ENCODE data around the gene TEX2.
A peak's percentile ranks its signal among the peaks of the same experiment; 100 is the strongest.

Gene TEX2

DNA sequence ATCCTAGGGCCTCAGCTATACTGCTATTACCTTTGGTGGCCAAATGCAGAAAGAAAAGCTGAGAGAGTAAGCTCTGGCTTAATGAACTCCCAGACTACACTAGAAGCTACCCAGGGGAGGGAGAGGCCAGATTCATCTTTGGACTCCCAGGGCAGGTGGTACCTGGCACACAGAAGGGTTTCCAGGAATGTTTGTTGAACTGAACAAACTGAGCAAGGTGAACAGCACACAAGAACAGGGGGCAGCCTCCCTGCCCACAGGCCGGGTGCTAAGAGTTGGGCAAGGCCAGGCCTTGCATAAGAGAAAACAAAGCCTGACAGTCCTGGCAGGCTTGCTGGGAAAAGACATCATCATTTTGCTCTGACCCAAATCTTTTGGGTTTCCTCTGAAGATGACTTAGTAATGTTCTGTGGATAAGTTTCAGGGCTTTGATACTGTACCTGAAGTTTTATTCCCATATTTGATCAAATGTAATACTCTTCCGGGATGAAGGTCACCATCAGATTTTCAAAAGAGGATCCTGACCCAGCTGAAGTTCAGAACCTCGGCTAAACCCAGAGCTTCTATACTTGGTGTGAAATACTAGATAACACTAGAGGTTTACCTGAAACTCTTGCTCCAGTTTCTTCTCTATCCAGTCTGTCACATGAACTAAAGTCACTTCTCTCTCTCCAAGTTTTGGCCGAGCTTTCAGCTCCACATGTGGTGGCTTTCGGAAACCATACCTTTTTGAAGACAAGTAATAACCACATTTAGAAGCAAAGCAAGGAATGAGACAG lies 112.6 kb downstream of the TEX2 start:
- H3K14ac ChIP-seq (ENCODE audit: low read length), result no peak overlapping the region
- DNase-seq (ENCODE audit: low spot score), result no peak
- WGBS, 2 donors (ENCODE audit: extremely low coverage in 2 of 2, insufficient read length in 2 of 2, insufficient replicate concordance in 1 of 2), result no CpG with 5 or more reads among the region's 5 CpGs
- H3K79me1 ChIP-seq (ENCODE audit: low read depth, low read length), result no peaks in the 10 kb centered on the region
- no peak overlapping the region for H4K8ac ChIP-seq (ENCODE audit: low read depth, low read length)
- no peak overlapping the region for H2BK120ac ChIP-seq (ENCODE audit: low read depth, low read length)
- no peaks in the 10 kb centered on the region for H3K9me3 ChIP-seq (replicated peaks in 1 of 2; ENCODE audit: control insufficient read depth in 2 of 2, insufficient read depth in 1 of 2, low read depth in 1 of 2, low read length in 2 of 2)
- no peak overlapping the region for H3K4ac ChIP-seq (ENCODE audit: low read length)
- no peak overlapping the region for H3K27ac ChIP-seq (replicated peaks; ENCODE audit: low read length)
- H3K18ac ChIP-seq (ENCODE audit: low read length), result no peak overlapping the region
- H3K4me3 ChIP-seq (ENCODE audit: low read length in 2 of 2), result no peak overlapping the region
- no peak overlapping the region for H3K23ac ChIP-seq (ENCODE audit: low read depth, low read length, poor library complexity)
- H4K91ac ChIP-seq (ENCODE audit: low read depth, low read length, poor library complexity), result no peak overlapping the region
- no peaks in the 10 kb centered on the region for H3K27me3 ChIP-seq (ENCODE audit: control insufficient read depth in 3 of 3, insufficient read depth in 3 of 3, low read depth in 1 of 3, low read length in 3 of 3)
- H3K9ac ChIP-seq (ENCODE audit: low read depth, low read length, poor library complexity), result no peak overlapping the region
- no peak overlapping the region for H2BK12ac ChIP-seq (ENCODE audit: low read length)
- H3K4me1 ChIP-seq (ENCODE audit: control insufficient read depth in 2 of 2, insufficient read depth in 1 of 2, low read depth in 1 of 2, low read length in 2 of 2), result peaks cover 0 to 2% of the 10 kb centered on the region in 2 donors
- no peak overlapping the region for H2AFZ ChIP-seq (ENCODE audit: low read length)
- H3K4me2 ChIP-seq (ENCODE audit: insufficient read depth, low read length, poor library complexity, severe bottlenecking), result no peak overlapping the region
- H2BK15ac ChIP-seq (ENCODE audit: low read length), result no peak overlapping the region
- H2BK5ac ChIP-seq (ENCODE audit: low read length), result no peak overlapping the region
- H2AK5ac ChIP-seq (ENCODE audit: low read depth, low read length), result no peak overlapping the region
- peaks cover 2 to 64% of the 10 kb centered on the region in 2 donors for H3K36me3 ChIP-seq (replicated peaks in 1 of 2; ENCODE audit: control insufficient read depth in 2 of 2, insufficient read depth in 2 of 2, low read length in 2 of 2)

DNA sequence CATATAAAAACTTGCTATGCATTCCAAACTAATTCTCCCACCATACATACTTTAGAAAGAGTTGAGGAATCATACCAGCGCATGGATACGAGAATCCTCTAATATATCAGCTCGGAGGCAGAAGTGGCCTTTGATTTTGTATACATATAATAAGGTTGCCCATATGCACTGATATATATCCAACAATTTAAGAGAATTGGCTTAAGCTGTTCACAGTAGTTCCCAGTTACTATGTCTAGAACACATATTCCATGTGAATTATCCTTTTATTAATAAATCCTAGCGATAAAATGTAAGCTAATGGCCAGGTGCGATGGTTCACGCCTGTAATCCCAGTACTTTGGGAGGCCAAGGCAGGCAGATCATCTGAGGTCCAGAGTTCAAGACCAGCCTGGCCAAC lies 113.9 kb downstream of the TEX2 start:
- no peak overlapping the region for H3K4me3 ChIP-seq (ENCODE audit: low read length in 2 of 2)
- H2BK5ac ChIP-seq (ENCODE audit: low read length), result no peak overlapping the region
- no peak overlapping the region for H3K4me2 ChIP-seq (ENCODE audit: insufficient read depth, low read length, poor library complexity, severe bottlenecking)
- no peak overlapping the region for H4K91ac ChIP-seq (ENCODE audit: low read depth, low read length, poor library complexity)
- H3K27ac ChIP-seq (replicated peaks; ENCODE audit: low read length), result no peak overlapping the region
- peaks cover 0 to 2% of the 10 kb centered on the region in 2 donors for H3K4me1 ChIP-seq (ENCODE audit: control insufficient read depth in 2 of 2, insufficient read depth in 1 of 2, low read depth in 1 of 2, low read length in 2 of 2)
- no peak overlapping the region for H2AFZ ChIP-seq (ENCODE audit: low read length)
- H3K9me3 ChIP-seq (replicated peaks in 1 of 2; ENCODE audit: control insufficient read depth in 2 of 2, insufficient read depth in 1 of 2, low read depth in 1 of 2, low read length in 2 of 2), result no peaks in the 10 kb centered on the region
- H3K79me1 ChIP-seq (ENCODE audit: low read depth, low read length), result no peaks in the 10 kb centered on the region
- no peak for DNase-seq (ENCODE audit: low spot score)
- H3K27me3 ChIP-seq (ENCODE audit: control insufficient read depth in 3 of 3, insufficient read depth in 3 of 3, low read depth in 1 of 3, low read length in 3 of 3), result no peaks in the 10 kb centered on the region
- no peak overlapping the region for H2AK5ac ChIP-seq (ENCODE audit: low read depth, low read length)
- H3K36me3 ChIP-seq (replicated peaks in 1 of 2; ENCODE audit: control insufficient read depth in 2 of 2, insufficient read depth in 2 of 2, low read length in 2 of 2), result peaks cover 2 to 64% of the 10 kb centered on the region in 2 donors
- H2BK15ac ChIP-seq (ENCODE audit: low read length), result no peak overlapping the region
- H3K9ac ChIP-seq (ENCODE audit: low read depth, low read length, poor library complexity), result no peak overlapping the region
- no peak overlapping the region for H3K14ac ChIP-seq (ENCODE audit: low read length)
- H3K4ac ChIP-seq (ENCODE audit: low read length), result no peak overlapping the region
- no peak overlapping the region for H4K8ac ChIP-seq (ENCODE audit: low read depth, low read length)
- H3K23ac ChIP-seq (ENCODE audit: low read depth, low read length, poor library complexity), result no peak overlapping the region
- H2BK12ac ChIP-seq (ENCODE audit: low read length), result no peak overlapping the region
- no CpG with 5 or more reads among the region's 6 CpGs for WGBS, 2 donors (ENCODE audit: extremely low coverage in 2 of 2, insufficient read length in 2 of 2, insufficient replicate concordance in 1 of 2)
- H2BK120ac ChIP-seq (ENCODE audit: low read depth, low read length), result no peak overlapping the region
- no peak overlapping the region for H3K18ac ChIP-seq (ENCODE audit: low read length)

DNA sequence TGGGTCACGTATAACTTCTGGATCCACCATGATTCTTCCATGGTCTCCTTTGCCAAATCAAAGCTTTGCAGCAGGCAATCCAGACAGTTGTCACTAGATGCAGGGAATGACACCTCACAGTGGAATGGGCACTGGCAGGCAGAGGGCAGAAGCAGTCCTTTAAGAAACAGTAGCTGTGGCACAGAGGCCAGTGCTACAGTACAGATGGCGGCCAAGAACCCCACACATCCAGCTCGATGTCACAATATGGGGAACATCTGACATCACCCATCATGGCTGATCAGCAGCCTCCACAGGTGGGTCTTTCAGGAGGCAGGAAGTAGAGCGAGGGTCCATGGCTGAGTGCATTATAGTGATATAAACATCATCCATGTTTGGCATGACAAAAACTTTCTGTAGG lies 114.4 kb downstream of the TEX2 start:
- H3K14ac ChIP-seq (ENCODE audit: low read length), result no peak overlapping the region
- no peaks in the 10 kb centered on the region for H3K9me3 ChIP-seq (replicated peaks in 1 of 2; ENCODE audit: control insufficient read depth in 2 of 2, insufficient read depth in 1 of 2, low read depth in 1 of 2, low read length in 2 of 2)
- H2AK5ac ChIP-seq (ENCODE audit: low read depth, low read length), result no peak overlapping the region
- H3K4me2 ChIP-seq (ENCODE audit: insufficient read depth, low read length, poor library complexity, severe bottlenecking), result no peak overlapping the region
- no peak overlapping the region for H3K18ac ChIP-seq (ENCODE audit: low read length)
- no peak overlapping the region for H2BK15ac ChIP-seq (ENCODE audit: low read length)
- H3K27ac ChIP-seq (replicated peaks; ENCODE audit: low read length), result no peak overlapping the region
- H2BK5ac ChIP-seq (ENCODE audit: low read length), result no peak overlapping the region
- DNase-seq (ENCODE audit: low spot score), result no peak
- no peak overlapping the region for H2BK120ac ChIP-seq (ENCODE audit: low read depth, low read length)
- no peak overlapping the region for H4K91ac ChIP-seq (ENCODE audit: low read depth, low read length, poor library complexity)
- peaks cover 2 to 61% of the 10 kb centered on the region in 2 donors for H3K36me3 ChIP-seq (replicated peaks in 1 of 2; ENCODE audit: control insufficient read depth in 2 of 2, insufficient read depth in 2 of 2, low read length in 2 of 2)
- no peak overlapping the region for H4K8ac ChIP-seq (ENCODE audit: low read depth, low read length)
- peaks cover 0 to 2% of the 10 kb centered on the region in 2 donors for H3K4me1 ChIP-seq (ENCODE audit: control insufficient read depth in 2 of 2, insufficient read depth in 1 of 2, low read depth in 1 of 2, low read length in 2 of 2)
- no peak overlapping the region for H3K4me3 ChIP-seq (ENCODE audit: low read length in 2 of 2)
- no peak overlapping the region for H3K9ac ChIP-seq (ENCODE audit: low read depth, low read length, poor library complexity)
- H2BK12ac ChIP-seq (ENCODE audit: low read length), result no peak overlapping the region
- no peak overlapping the region for H3K23ac ChIP-seq (ENCODE audit: low read depth, low read length, poor library complexity)
- H3K4ac ChIP-seq (ENCODE audit: low read length), result no peak overlapping the region
- no CpG with 5 or more reads among the region's 4 CpGs for WGBS, 2 donors (ENCODE audit: extremely low coverage in 2 of 2, insufficient read length in 2 of 2, insufficient replicate concordance in 1 of 2)
- no peak overlapping the region for H2AFZ ChIP-seq (ENCODE audit: low read length)
- H3K27me3 ChIP-seq (ENCODE audit: control insufficient read depth in 3 of 3, insufficient read depth in 3 of 3, low read depth in 1 of 3, low read length in 3 of 3), result no peaks in the 10 kb centered on the region
- no peaks in the 10 kb centered on the region for H3K79me1 ChIP-seq (ENCODE audit: low read depth, low read length)

DNA sequence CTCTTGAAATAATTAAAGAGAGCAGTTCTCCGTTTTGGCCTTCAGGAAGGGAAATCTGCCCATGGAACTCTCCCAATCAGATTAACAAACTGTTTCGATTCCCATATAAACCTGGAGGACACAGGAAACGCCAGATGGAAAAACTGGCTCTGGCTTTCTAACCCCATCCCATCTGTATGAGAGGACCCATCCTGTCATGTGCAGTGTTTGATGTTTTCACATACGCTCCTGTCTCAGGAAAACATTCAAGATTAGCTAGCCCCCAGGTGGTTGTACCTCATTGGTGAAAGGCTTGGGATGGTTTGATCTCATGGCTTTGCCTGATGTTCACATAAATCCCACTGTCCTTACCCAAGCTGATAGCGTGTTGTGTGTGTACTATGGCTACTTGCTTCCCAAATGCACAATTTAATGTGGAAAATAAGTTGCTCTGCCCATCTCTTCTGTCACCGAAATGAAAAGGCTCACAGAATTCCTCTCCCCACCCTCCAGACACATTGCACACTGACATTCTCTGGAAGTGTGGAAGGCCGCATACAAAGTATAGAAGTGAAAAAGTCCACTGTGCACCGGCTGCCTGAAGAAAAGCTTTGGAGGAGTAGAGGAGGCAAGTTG lies 114.9 kb downstream of the TEX2 start:
- Histone ChIP-seq H4K91ac (ENCODE audit: low read depth, low read length, poor library complexity) (no peak overlapping the region), H3K9ac (ENCODE audit: low read depth, low read length, poor library complexity) (peak overlapping the region; percentile 45), H3K18ac (ENCODE audit: low read length) (no peak overlapping the region), H3K27me3 (ENCODE audit: control insufficient read depth in 3 of 3, insufficient read depth in 3 of 3, low read depth in 1 of 3, low read length in 3 of 3) (no peaks in the 10 kb centered on the region), H3K79me1 (ENCODE audit: low read depth, low read length) (no peaks in the 10 kb centered on the region), H2AK5ac (ENCODE audit: low read depth, low read length) (no peak overlapping the region), H3K9me3 (replicated peaks in 1 of 2; ENCODE audit: control insufficient read depth in 2 of 2, insufficient read depth in 1 of 2, low read depth in 1 of 2, low read length in 2 of 2) (no peaks in the 10 kb centered on the region), H4K8ac (ENCODE audit: low read depth, low read length) (no peak overlapping the region), H3K4me1 (ENCODE audit: control insufficient read depth in 2 of 2, insufficient read depth in 1 of 2, low read depth in 1 of 2, low read length in 2 of 2) (peaks cover 0 to 2% of the 10 kb centered on the region in 2 donors), H3K23ac (ENCODE audit: low read depth, low read length, poor library complexity) (no peak overlapping the region), H2BK5ac (ENCODE audit: low read length) (no peak overlapping the region), H2BK120ac (ENCODE audit: low read depth, low read length) (no peak overlapping the region), H2AFZ (ENCODE audit: low read length) (no peak overlapping the region), H3K27ac (replicated peaks; ENCODE audit: low read length) (no peak overlapping the region), H2BK15ac (ENCODE audit: low read length) (no peak overlapping the region), H3K36me3 (replicated peaks in 1 of 2; ENCODE audit: control insufficient read depth in 2 of 2, insufficient read depth in 2 of 2, low read length in 2 of 2) (peaks cover 2 to 55% of the 10 kb centered on the region in 2 donors), H2BK12ac (ENCODE audit: low read length) (no peak overlapping the region), H3K4me3 (ENCODE audit: low read length in 2 of 2) (no peak overlapping the region), H3K14ac (ENCODE audit: low read length) (no peak overlapping the region), H3K4ac (ENCODE audit: low read length) (no peak overlapping the region), H3K4me2 (ENCODE audit: insufficient read depth, low read length, poor library complexity, severe bottlenecking) (no peak overlapping the region)
- DNase-seq (ENCODE audit: low spot score), result no peak
- WGBS, 2 donors (ENCODE audit: extremely low coverage in 2 of 2, insufficient read length in 2 of 2, insufficient replicate concordance in 1 of 2), result no CpG with 5 or more reads among the region's 8 CpGs

All from neuronal stem cell (in vitro differentiated cells).